Measurements from ENCODE around the gene SNX27. TPM values are rescaled to one million over a fixed set of nuclear protein-coding genes. Genes with fewer than 3 reads are reported as not detected.

Gene SNX27
- total and polyA plus RNA-seq, 12 donors: 6.0 to 46.7 (median 24.1) TPM

GRCh38 chr1:151711951-151712350 is 100.1 kb downstream of the SNX27 start:
- no peaks in the 10 kb centered on the region for H3K36me3 ChIP-seq (replicated peaks in 1 of 2)
- H3K27me3 ChIP-seq: no peaks in the 10 kb centered on the region
- intact Hi-C loops (cut with DNase I): no loop called here
- H3K27ac ChIP-seq: no peak overlapping the region
- no peak for DNase-seq
- no peaks in the 10 kb centered on the region for H3K4me1 ChIP-seq (replicated peaks in 1 of 2)
- H3K4me3 ChIP-seq: no peak overlapping the region
- 63 to 76% (median 72%) methylated on average over 6 to 10 of the region's 10 CpGs for WGBS, 4 donors
- TF ChIP-seq POLR2A (IDR thresholded peaks at IDR 0.05): no peak
- no peak for TF ChIP-seq CTCF (IDR thresholded peaks at IDR 0.05)
- H3K9me3 ChIP-seq (replicated peaks in 1 of 3): no peaks in the 10 kb centered on the region

GRCh38 chr1:151713044-151713443 is 101.2 kb downstream of the SNX27 start:
- no peaks in the 10 kb centered on the region for H3K9me3 ChIP-seq (replicated peaks in 1 of 3)
- WGBS, 4 donors: 73 to 83% (median 82%) methylated on average over 1 to 2 of the region's 2 CpGs
- TF ChIP-seq POLR2A (IDR thresholded peaks at IDR 0.05) (no peak), CTCF (IDR thresholded peaks at IDR 0.05) (no peak)
- no peaks in the 10 kb centered on the region for H3K4me1 ChIP-seq (replicated peaks in 1 of 2)
- no peak for DNase-seq
- no peak overlapping the region for H3K27ac ChIP-seq
- no peak overlapping the region for H3K4me3 ChIP-seq
- H3K36me3 ChIP-seq (replicated peaks in 1 of 2): no peaks in the 10 kb centered on the region
- intact Hi-C loops (cut with DNase I): no loop called here
- no peaks in the 10 kb centered on the region for H3K27me3 ChIP-seq

- Histone ChIP-seq H3K36me3 (replicated peaks in 1 of 2) (no peaks in the 10 kb centered on the region), H3K9me3 (replicated peaks in 1 of 3) (no peaks in the 10 kb centered on the region), H3K4me3 (no peak overlapping the region), H3K27me3 (no peaks in the 10 kb centered on the region), H3K4me1 (replicated peaks in 1 of 2) (no peaks in the 10 kb centered on the region), H3K27ac (no peak overlapping the region)
- 86 to 92% (median 90%) methylated on average over 2 of the region's 2 CpGs; no CpG with 5 or more reads in 1 of the 4 donors for WGBS, 4 donors
- intact Hi-C loops (cut with DNase I): no loop called here
- DNase-seq: no peak
- TF ChIP-seq POLR2A (IDR thresholded peaks at IDR 0.05): no peak
- TF ChIP-seq CTCF (IDR thresholded peaks at IDR 0.05): no peak
Measured at GRCh38 chr1:151713874-151714273, 102.0 kb downstream of the SNX27 start.

GRCh38 chr1:151714820-151715725 is 103.2 kb downstream of the SNX27 start:
- TF ChIP-seq POLR2A (IDR thresholded peaks at IDR 0.05) (no peak), CTCF (IDR thresholded peaks at IDR 0.05) (no peak)
- H3K4me3 ChIP-seq: no peak overlapping the region
- WGBS, 4 donors: 62 to 69% (median 63%) methylated on average over 10 of the region's 10 CpGs
- no peaks in the 10 kb centered on the region for H3K27me3 ChIP-seq
- no peaks in the 10 kb centered on the region for H3K36me3 ChIP-seq (replicated peaks in 1 of 2)
- H3K4me1 ChIP-seq (replicated peaks in 1 of 2): peaks cover 0 to 2% of the 10 kb centered on the region in 2 donors
- intact Hi-C loops (cut with DNase I): no loop called here
- no peak for DNase-seq
- H3K27ac ChIP-seq: no peak overlapping the region
- H3K9me3 ChIP-seq (replicated peaks in 1 of 3): no peaks in the 10 kb centered on the region
